ENCODE results near the gene PRDX3.
"Not testable (repeated sequence)": the region's sequence is repeated elsewhere in the genome, so short reads cannot be mapped to it uniquely, and the experiment has no call there.

Gene PRDX3

DNA sequence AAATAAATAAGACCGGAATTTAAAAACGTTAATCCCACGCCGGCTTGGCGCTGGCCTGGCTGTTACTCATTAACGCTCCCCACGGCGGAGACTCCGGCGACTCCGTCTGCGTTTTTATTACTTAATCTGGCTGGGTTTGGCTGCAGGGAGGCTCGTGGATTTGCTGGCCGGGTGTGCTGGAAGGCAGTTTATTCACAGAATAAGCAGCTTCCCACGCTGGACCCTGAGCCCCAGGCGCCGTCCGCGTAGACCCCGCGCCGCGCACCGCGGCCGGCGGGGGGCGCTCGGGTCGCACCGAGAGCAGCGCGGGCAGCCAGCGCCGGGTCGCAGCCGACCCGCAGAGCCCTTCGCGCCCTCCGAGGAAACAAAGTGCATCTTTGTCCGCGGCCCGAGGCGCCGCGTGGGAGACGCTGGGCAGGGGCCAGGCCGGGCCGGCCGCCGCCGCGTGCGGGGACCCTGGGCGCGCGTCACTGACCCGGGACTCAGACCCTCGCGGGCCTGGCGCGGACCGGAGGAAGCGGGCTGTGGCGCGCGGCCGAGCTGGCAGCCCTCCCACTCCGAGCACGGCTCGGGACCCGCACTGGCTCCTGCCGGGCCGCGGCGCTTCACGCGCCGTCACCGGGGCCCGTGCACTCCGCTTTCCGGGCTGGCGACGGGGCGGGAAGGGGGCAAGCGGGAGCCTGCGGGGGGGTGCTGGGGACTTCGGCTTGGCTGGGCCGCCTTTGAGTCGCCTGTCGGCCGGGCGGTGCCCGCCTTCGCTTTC, 28.2 kb upstream of the PRDX3 start:
- peak; percentile 77 for DNase-seq (ENCODE audit: low spot score)

DNA sequence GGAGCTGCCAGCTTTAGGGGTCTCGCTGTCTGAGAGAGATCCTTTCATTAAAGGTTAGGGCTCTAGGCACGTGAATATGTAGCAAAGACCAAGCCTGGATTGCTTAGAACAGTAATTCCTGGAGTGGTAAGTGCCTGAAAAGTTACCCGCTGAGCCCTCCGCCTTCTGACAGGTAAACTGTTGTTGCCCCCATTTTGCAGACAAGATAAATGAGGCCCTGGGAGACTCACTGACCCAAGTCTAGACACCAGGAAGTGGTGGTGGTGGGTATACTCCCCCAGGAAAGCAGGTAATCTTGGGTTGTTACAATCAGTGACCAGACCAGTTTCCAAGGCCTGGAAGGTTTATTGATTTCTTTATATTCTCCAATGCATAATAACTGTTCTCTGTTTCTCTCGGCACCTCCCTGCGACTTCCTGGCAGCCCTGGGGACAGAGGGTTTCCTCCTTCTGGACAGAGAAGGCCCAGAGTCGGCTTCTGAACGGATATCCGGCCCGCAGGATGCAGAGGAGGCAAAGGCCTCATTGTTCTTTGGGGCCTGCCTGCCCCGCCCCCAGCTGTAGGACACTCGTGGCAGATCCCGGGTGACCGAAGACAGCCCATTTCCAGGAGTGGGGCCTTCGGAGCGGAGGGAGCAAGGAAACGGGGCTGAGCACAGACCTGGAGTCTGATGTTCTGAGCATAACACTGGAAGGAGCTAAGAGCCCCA, 27.4 kb upstream of the PRDX3 start:
- peak; percentile 29 for DNase-seq (ENCODE audit: low spot score)

DNA sequence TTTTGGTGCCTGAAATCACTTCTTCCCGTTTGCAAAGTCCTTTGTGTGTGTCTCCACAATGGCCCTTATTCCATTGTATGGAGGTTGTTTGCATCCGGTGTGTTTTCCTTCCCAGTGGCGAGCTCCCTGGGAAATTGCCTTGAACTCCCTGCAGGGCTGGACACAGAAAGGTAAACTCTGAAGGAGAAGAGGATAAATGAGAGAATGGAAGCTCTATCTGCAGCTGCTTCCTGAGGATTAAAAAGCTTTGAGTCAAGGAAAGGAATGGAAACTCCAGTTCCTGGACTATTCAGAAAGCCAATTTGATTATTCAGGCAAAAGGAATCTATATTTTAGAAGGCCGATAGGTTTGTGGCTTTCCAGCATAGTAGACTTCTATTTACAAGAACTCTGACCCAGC, 24.4 kb upstream of the PRDX3 start:
- DNase-seq (ENCODE audit: low spot score), result peak; percentile 45

DNA sequence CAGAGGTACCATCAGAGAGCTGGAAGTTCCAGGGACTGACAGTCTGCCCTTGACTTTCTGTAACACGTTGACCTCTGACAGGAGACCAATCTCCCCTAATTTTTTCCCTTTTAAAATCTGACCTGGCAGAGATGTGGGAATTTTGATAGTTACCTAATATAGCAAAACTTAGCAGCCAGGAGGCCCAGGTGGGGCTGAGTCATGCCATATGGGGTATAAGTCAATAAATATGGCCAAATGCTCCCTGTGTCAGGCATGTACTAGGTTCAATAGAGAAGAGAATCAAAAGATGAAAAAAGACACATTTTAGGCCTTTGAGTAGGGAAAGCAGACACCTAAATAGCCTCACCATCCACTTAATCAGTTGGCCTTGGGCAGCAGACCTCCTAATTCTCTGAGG, 22.6 kb upstream of the PRDX3 start:
- no peak for DNase-seq (ENCODE audit: low spot score)

DNA sequence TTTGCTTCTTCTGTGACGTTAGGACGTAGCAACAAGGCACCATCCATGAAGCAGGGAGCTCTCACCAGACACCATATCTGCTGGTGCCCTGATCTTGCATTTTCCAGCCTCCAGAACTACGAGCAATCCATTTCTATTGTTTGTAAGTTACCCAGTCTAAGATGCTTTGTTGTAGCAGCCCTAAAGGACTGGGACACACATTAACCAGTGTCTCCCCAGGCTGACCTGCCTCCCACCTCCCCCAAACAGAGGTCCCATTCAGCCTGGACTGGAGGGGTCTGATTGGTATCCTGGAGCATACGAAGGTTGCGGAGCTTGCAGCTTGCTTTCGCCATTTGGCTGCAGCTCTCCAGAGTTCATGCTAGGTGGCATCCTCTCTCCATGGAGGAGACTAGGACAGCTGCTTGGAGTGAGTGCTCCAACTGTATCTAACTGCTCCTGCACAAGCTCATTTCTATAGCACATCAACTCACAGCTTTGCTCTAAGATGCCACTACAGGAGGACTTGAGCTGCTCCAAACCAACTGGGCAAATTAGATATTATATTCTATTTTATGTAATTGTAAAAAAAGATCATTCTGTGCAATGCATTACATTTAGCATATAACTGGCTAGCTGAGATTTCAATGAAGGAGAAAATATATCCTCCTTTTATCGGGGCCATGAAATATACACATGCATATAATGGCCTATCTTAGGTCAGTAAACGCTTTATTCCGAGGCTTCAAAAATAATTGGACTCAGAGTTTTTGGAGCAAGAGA, 20.8 kb upstream of the PRDX3 start:
- DNase-seq (ENCODE audit: low spot score), result peak; percentile 66

DNA sequence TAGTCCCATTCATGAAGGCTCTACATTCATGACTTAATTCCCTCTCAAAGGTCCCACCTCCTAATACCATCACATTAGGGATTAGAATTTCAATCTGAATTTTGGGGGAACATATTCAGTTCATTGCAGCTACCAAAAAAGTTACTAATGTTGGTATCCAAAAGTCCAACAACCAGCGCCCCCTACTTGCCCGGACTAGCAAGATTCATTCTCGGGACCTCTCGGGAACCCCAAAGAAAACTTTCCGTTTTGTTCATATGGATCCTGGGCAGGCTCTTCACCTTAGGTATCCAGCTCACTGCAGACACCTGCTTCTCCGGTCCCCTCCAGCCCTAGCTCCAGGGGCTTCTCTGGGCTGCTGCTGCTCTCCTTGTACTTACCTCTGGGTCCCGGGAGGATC, 19.8 kb upstream of the PRDX3 start:
- no peak for DNase-seq (ENCODE audit: low spot score)

DNA sequence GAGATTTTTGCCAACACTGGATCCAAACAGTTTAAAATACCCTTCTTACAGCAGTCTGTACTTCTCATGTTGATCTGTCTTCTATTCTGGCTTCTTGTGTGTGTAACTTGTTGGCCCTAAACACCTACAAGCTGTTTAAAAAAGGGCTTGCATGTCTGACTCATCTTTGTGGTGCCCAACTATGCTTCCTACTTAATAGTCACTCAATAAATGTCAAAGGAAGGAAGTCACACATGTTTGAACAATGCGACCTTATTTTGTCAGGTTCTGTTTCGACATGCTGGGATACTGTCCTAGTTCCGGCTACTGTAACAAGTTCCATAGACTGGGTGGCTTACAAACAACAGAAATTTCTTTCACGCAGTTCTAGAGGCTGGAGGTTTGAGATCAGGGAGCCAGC, 19.3 kb upstream of the PRDX3 start:
- DNase-seq (ENCODE audit: low spot score), result no peak

DNA sequence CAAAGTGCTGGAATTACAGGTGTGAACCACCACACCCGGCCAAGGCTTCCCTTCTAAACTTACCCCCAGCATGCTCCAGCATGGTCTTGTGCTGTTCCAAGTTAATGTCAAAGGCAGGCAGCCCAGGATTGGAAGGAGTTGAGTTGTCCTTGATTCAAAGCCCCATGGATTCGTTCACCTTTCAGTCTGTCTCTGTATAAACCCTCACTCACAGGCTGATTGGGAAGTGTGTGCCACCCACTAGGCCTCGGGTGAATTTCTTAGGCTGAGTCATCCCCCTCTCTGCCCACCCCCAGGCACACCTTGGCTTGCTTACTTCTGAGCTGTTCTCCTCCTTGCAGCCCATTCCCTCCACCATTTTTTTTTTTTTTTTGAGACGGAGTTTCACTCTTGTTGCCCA, 13.3 kb upstream of the PRDX3 start:
- no peak for DNase-seq (ENCODE audit: low spot score)

DNA sequence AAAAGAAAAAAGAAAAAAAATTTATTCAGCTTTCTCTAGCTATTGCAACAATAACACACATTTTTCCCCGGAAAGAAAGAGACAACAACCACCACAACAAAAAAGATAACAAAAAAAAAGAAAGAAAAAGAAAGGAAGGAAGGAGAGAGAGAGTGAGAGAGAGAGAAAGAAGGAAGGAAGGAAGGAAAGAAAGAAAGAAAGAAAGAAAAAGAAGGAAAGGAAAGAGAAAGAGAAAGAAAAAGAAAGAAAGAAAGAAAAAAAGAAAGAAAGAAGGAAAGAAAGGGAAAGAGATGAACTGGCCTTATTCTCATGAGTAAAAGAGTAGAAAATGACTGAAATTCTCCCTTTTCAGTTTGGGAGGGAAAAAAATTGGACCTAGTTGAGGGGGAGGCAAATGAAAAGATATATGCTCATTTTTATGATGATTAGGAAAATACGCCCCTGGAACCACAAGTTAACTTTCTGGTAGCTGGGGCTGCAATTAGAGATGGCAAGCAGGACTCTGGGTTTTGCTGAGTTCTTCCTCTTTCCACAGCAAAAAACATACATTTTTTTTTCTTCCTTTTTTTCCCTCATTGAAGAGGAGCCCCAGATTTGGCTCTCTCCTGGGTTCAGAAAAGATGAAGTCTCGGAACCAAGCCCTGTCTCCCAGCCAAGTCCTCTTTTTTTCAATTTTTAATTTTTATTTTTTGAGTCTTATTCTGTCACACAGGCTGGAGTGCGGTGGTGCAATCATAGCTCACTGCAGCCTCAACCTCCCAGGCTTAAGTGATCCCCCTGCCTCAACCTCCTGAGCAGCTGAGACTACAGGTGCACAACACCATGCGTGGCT, 12.6 kb upstream of the PRDX3 start:
- no peak for DNase-seq (ENCODE audit: low spot score)

DNA sequence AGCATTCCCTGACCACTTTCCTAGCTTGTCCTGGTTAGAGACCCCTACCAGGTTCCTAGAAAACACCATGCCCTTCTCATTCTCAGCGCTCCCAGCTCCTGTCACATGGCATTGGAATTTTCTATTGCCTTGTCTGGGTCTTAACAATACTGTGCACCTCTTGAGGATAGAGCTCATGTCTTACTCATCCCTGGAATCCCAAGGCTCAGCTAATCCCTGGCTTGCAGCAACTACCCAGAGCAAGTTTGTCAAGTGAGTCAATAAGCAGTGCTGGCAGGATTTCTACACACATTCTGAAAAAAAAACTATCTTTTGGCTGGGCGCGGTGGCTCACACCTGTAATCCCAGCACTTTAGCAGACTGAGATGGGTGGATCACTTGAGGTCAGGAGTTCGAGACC, 11.7 kb upstream of the PRDX3 start:
- peak; percentile 87 for DNase-seq (ENCODE audit: low spot score)

DNA sequence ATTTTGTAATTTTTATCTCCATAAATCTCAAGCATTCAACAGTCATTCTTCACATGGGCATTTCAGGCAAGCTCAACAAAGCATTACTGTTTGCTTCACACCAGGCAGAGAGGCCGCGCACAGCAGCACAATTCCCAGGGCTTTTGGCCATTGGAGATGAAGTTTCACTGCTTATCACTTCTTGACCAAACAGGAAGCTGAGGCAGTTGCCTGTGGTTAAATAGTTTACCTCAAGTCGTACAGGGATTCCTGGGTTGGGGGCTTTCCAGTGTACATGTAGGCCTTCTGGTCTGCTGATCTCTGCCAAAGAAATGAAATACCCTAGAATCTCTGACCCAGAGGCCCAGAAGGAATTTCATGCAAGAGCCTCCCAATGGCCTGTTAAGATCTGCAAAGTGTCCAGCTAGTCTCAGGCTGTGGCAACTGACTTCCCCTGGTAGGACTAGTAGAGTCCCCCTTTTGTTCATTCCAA, 11.2 kb upstream of the PRDX3 start:
- no peak for DNase-seq (ENCODE audit: low spot score)

DNA sequence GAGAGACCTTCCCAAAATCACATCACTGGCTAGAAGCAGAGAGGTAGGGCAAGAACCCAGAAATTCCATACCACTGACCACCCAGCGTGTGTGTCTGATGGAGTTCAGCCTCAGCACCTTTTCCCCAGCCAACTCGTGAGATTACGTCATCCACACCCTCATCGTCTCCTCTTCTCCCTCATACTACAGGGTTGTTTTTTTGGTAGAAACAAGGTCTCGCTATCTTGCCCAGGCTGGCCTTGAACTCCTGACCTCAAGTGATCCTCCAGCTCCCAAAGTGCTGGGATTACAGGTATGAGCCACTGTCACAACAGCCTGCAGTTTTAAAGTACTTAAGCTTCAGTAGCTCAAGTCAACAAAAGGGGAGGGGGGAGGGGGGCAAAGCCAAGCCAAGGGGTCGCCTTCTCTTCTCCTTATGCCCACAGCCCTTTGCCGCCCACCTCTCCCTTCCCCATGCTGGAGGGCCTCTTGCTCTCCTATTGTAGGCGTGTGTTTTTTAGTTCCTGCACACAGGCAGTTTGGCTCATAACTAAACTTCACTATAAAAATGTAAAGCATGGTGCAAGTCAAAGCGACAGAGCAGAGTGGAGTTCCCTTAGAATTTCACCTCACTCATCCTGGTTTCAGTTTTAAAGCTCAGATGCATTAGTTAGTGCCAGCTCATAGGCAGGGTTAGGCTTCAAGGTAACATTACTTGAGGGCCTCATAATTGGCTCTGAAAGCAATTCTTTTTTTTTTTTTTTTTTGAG, 5.2 kb upstream of the PRDX3 start:
- DNase-seq (ENCODE audit: low spot score), result no peak

DNA sequence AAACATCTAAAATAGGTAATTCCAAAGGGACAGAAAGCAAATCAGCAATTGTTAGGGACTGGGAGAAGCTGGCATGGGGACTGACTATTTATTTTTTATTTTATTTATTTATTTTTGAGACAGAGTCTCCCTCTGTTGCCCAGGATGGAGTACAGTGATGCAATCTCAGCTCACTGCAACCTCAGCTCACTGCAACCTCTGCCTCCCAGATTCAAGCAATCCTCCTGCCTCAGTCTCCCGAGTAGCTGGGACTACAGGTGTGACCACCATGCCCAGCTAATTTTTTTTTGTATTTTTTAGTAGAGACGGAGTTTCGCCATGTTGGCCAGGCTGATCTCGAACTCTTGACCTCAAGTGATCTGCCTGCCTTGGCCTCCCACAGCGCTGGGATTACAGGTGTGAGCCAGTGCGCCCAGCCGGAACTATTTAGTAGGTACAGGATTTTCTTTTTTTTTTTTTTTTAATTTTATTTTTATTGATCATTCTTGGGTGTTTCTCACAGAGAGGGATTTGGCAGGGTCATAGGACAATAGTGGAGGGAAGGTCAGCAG, 2.3 kb upstream of the PRDX3 start:
- DNase-seq (ENCODE audit: low spot score), result not testable (repeated sequence)

DNA sequence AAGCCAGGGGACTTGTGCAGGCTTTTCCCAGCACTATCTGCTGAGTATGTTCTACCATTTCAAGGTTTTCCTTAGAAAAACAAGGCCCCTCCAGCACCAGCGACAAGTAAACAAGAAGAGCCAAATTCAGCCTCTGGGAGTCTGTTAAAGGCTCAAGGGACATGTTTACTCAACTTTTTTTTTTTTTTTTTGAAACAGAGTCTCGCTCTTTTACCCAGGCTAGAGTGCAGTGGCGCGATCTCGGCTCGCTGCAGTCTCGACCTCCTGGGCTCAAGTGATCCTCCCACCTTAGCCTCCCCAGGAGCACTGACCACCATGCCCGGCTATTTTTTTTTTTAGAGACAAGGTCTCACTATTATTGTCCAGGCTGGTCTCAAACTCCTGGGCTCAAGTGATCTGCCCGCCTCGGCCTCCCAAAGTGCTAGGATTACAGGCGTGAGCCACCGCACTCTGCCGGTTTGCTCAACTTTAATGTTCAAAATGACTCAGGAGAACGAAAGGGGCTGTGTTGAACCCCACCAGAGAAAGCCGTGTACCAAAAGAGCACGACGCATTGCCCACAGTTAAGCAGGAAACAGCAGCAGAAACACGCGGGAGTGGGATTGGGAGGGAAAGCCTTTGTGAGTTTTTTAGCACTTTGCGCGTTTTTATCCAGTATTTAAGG, 772 bp downstream of the PRDX3 start:
- no peak for DNase-seq (ENCODE audit: low spot score)

DNA sequence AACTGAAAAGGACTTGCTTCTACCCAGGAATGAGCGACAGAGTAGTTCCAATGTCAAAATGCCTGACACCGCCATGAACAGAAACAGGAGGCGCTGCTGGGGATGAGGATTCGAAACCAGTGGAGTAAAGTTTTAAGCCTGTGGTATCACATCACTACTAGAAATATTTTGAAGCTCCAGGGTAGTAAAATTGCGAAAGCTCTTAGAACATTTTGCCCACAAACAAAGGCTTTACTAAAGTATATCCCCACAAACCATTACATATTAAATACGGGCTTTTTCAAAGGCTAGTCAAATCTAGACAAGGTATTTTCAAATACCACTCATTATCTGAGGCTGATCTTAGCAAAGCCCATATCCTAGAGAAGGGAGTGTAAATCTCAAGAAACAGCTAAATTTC, 2.4 kb downstream of the PRDX3 start:
- DNase-seq (ENCODE audit: low spot score), result no peak

DNA sequence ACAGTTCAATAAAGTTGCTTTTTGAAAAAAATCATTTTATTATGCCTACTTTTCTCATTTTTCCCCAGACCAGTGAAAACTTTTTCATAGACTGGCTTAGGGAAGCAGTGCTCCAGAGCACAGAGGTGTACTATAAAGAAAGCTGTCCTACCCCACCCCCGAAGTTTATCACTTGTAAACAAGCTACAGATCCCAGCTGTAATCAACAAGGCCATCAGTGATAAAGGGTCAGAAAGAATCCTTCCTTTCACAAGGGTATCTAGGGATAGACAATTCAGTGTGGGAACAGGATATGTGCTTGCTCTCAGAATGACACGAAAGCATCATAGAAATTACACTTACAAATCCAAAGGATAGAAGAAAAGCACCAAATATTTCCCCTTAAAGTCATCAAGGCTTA, 4.5 kb downstream of the PRDX3 start:
- DNase-seq (ENCODE audit: low spot score), result no peak

DNA sequence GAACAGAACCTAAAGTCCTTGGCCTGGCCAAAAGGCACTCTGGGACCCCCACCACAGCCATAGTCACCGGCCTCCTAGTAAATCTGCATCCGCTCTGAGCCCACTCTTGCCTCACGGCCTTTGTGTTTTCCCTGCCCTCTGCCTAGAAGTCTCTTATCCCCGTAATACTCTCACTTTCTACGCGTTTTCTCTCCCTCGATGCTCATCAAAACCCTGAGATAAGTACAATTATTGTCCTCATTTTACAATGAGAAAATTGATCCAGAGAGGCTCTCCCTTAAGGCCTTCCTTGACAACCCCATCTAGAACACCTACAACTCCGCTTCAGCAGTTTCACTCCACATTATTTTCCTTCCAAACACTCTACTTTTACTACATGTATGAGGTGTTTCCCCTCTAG, 11.6 kb downstream of the PRDX3 start:
- DNase-seq (ENCODE audit: low spot score), result no peak

DNA sequence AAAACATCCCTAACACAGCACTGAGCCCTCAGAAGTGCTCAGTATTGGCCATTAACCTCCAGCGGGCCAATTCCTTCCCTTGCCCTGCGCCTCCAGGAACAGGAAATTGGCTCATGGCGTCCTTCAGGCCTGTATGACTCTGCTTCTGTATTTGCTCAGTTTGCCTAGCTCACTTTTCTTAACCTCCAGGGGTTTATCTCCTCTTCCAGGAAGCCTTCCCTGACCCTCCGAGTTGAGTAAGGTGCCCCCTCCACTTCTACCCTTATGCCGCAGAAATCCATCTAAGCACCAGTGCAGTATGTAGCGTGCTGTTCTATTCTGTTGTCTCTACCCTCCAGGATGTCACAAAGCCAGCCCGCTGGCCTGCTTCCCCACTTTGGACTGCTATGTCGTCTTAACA, 12.0 kb downstream of the PRDX3 start:
- no peak for DNase-seq (ENCODE audit: low spot score)

DNA sequence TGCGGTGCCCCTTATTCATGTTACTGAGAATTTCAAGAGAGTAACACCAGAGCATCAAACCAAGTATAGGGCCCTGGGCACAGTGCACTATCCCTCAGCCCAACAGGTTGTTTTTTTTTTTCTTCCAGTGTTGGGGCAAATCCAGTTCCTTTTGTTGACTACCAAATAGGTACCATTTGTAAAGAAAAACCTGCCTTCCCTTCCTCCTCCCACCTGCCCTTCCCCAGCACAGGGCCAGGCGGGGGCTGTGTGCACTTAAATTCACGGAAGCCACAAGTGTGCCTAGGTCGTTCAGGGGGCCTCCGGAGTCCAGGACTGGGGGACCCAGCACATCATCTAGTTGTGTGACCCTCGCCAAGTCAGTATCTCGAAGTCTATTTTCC, 12.5 kb downstream of the PRDX3 start:
- no peak for DNase-seq (ENCODE audit: low spot score)

Measured in hepatic stellate cell (primary cell).